Cardiac muscle cell (in vitro differentiated cells and primary cell): ENCODE measurements around the gene SRP72. TPM values are rescaled to one million over a fixed set of nuclear protein-coding genes. Genes with fewer than 3 reads are reported as not detected.

Experiments used
- DNase-seq, 2 donors: peaks; one replicate each; pipeline versions ENCODE4 v3.0.0 to v3.0.0-alpha.2; 2010 to 2017; ENCODE audit warnings: low read depth in 1 of 2, low spot score in 1 of 2
- H3K27ac ChIP-seq: fragments of 200-600 bp; sonication (generic); 2 replicates; pipeline ENCODE4 v1.5.1; 2016
- H3K27me3 ChIP-seq: fragments of 200-600 bp; sonication (generic); 2 replicates; pipeline ENCODE4 v1.6.0; 2016; ENCODE audit warnings: control low read depth
- H3K36me3 ChIP-seq: fragments of 200-600 bp; sonication (generic); 2 replicates; pipeline ENCODE4 v1.5.1; 2016; ENCODE audit warnings: control low read depth
- H3K4me1 ChIP-seq: fragments of 200-600 bp; sonication (generic); 2 replicates; pipeline ENCODE4 v1.8.1; 2017; ENCODE audit warnings: low read depth, mild to moderate bottlenecking, mixed run types
- H3K4me3 ChIP-seq: fragments of 200-600 bp; sonication (generic); 2 replicates; pipeline ENCODE4 v1.5.1; 2016; ENCODE audit warnings: mild to moderate bottlenecking
- H3K9me3 ChIP-seq: fragments of 200-600 bp; sonication (generic); 2 replicates; pipeline ENCODE4 v1.5.1; 2017; ENCODE audit warnings: low read depth, mild to moderate bottlenecking, control low read depth
- CTCF ChIP-seq: IDR thresholded peaks from 2 replicates; pipeline ENCODE4 v1.5.1; 2012; ENCODE audit warnings: low read depth, mild to moderate bottlenecking, low read length
- polyA plus RNA-seq: library from polyadenylated mRNA; unstranded; fragments of >200 nt; fragmentation: Nextera tagmentation; extraction: Ambion mirVana; gene quantifications from 2 replicates; pipeline ENCODE4 v1.2.1, GENCODE V29; 2016
- total RNA-seq: library from RNA; depleted of rRNA; stranded (reverse); fragments of >200 nt; gene quantifications from 2 replicates; pipeline ENCODE4 v1.2.3, GENCODE V29; 2016

Gene SRP72
- total and polyA plus RNA-seq, 2 experiments from 2014 or later, result 46.9 to 87.1 TPM

- Histone ChIP-seq H3K9me3 (no peaks in the 10 kb centered on the region), H3K4me3 (no peak overlapping the region), H3K4me1 (no peaks in the 10 kb centered on the region), H3K36me3 (peaks cover 68% of the 10 kb centered on the region), H3K27me3 (no peaks in the 10 kb centered on the region), H3K27ac (no peak overlapping the region)
- no peak for DNase-seq
- TF ChIP-seq CTCF, result no peak
These were observed 9.8 kb downstream of the SRP72 start for GRCh38 chr4:56477192-56477702.

- no peaks in the 10 kb centered on the region for H3K4me1 ChIP-seq
- no peaks in the 10 kb centered on the region for H3K27me3 ChIP-seq
- H3K4me3 ChIP-seq, result no peak overlapping the region
- peaks cover 64% of the 10 kb centered on the region for H3K36me3 ChIP-seq
- TF ChIP-seq CTCF, result no peak
- no peaks in the 10 kb centered on the region for H3K9me3 ChIP-seq
- H3K27ac ChIP-seq, result no peak overlapping the region
- peak in 1 of 2 donors; percentile 48 for DNase-seq
These were observed 13.3 kb downstream of the SRP72 start for GRCh38 chr4:56480691-56481090.

- no peak for TF ChIP-seq CTCF
- H3K27ac ChIP-seq, result no peak overlapping the region
- H3K36me3 ChIP-seq, result peaks cover 57% of the 10 kb centered on the region
- no peak for DNase-seq
- no peak overlapping the region for H3K4me3 ChIP-seq
- no peaks in the 10 kb centered on the region for H3K9me3 ChIP-seq
- H3K4me1 ChIP-seq, result no peaks in the 10 kb centered on the region
- H3K27me3 ChIP-seq, result no peaks in the 10 kb centered on the region
These were observed 28.8 kb downstream of the SRP72 start for GRCh38 chr4:56496241-56496640.

GRCh38 chr4:56505269-56506130, 38.1 kb downstream of the SRP72 start, which contains the start of gene ARL9:
TSS of gene ARL9 (plus strand) at chr4:56505791. CDS start at chr4:56505863, 72 bp downstream.
- H3K27me3 ChIP-seq, result peaks cover 16% of the 10 kb centered on the region
- TF ChIP-seq CTCF, result no peak
- DNase-seq, result peak; percentile 38 to 75

GRCh38 chr4:56511098-56511497, 43.7 kb downstream of the SRP72 start:
- H3K9me3 ChIP-seq, result no peaks in the 10 kb centered on the region
- peak overlapping the region; percentile 38 for H3K27ac ChIP-seq
- no peak for TF ChIP-seq CTCF
- H3K36me3 ChIP-seq, result no peaks in the 10 kb centered on the region
- DNase-seq, result peak in 1 of 2 donors; percentile 33
- H3K4me1 ChIP-seq, result peaks cover 32% of the 10 kb centered on the region
- no peak overlapping the region for H3K4me3 ChIP-seq
- peaks cover 10% of the 10 kb centered on the region for H3K27me3 ChIP-seq

More at GRCh38 chr4:56505269-56506130, 38.1 kb downstream of the SRP72 start, which contains the start of gene ARL9:
- no peak within 1 kb of the TSS for H3K27ac ChIP-seq
- H3K36me3 ChIP-seq, result peaks cover 15% of the 10 kb centered on the region
- no peaks in the 10 kb centered on the region for H3K9me3 ChIP-seq
- peaks cover 7% of the 10 kb centered on the region for H3K4me1 ChIP-seq
- peak within 1 kb of the TSS; percentile 29 for H3K4me3 ChIP-seq
